ENCODE results near the gene FLT1. TPM values are rescaled to one million over a fixed set of nuclear protein-coding genes. Genes with fewer than 3 reads are reported as not detected.

The FLT1 gene
- total RNA-seq, 1 experiment from 2014 or later = not detected

GRCh38 chr13:28434926-28435325, 60.0 kb downstream of the FLT1 start:
- Mint-ChIP-seq H3K4me3 (ENCODE audit: low read depth, unreplicated experiment) (no peak overlapping the region), H3K4me1 (ENCODE audit: low read depth, unreplicated experiment) (no peaks in the 10 kb centered on the region), H3K36me3 (ENCODE audit: insufficient read depth, unreplicated experiment) (no peaks in the 10 kb centered on the region), H3K27me3 (ENCODE audit: unreplicated experiment) (peaks cover 60% of the 10 kb centered on the region), H3K27ac (ENCODE audit: unreplicated experiment) (no peak overlapping the region), H3K9me3 (ENCODE audit: low read depth, unreplicated experiment) (no peaks in the 10 kb centered on the region)
- no TSS peak for BruUV-seq (replicated peaks)
- TF ChIP-seq, protein P1, sequence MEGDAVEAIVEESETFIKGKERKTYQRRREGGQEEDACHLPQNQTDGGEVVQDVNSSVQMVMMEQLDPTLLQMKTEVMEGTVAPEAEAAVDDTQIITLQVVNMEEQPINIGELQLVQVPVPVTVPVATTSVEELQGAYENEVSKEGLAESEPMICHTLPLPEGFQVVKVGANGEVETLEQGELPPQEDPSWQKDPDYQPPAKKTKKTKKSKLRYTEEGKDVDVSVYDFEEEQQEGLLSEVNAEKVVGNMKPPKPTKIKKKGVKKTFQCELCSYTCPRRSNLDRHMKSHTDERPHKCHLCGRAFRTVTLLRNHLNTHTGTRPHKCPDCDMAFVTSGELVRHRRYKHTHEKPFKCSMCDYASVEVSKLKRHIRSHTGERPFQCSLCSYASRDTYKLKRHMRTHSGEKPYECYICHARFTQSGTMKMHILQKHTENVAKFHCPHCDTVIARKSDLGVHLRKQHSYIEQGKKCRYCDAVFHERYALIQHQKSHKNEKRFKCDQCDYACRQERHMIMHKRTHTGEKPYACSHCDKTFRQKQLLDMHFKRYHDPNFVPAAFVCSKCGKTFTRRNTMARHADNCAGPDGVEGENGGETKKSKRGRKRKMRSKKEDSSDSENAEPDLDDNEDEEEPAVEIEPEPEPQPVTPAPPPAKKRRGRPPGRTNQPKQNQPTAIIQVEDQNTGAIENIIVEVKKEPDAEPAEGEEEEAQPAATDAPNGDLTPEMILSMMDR (IDR thresholded peaks at IDR 0.05; ENCODE audit: unreplicated experiment) = no peak
- no peak for DNase-seq
- intact Hi-C loops (cut with micrococcal nuclease; ENCODE audit: unreplicated experiment) = no loop called here
- CTCF ChIA-PET = no interaction called here

GRCh38 chr13:28432816-28433560, 61.9 kb downstream of the FLT1 start:
- Mint-ChIP-seq H3K27ac (ENCODE audit: unreplicated experiment) (no peak overlapping the region), H3K4me3 (ENCODE audit: low read depth, unreplicated experiment) (no peak overlapping the region), H3K36me3 (ENCODE audit: insufficient read depth, unreplicated experiment) (no peaks in the 10 kb centered on the region), H3K27me3 (ENCODE audit: unreplicated experiment) (peaks cover 41% of the 10 kb centered on the region), H3K9me3 (ENCODE audit: low read depth, unreplicated experiment) (no peaks in the 10 kb centered on the region), H3K4me1 (ENCODE audit: low read depth, unreplicated experiment) (no peaks in the 10 kb centered on the region)
- intact Hi-C loops (cut with micrococcal nuclease; ENCODE audit: unreplicated experiment) = no loop called here
- no TSS peak for BruUV-seq (replicated peaks)
- TF ChIP-seq, protein P1 (IDR thresholded peaks at IDR 0.05; ENCODE audit: unreplicated experiment) = no peak
- DNase-seq = no peak
- CTCF ChIA-PET = no interaction called here

- Mint-ChIP-seq H3K4me1 (ENCODE audit: low read depth, unreplicated experiment) (no peaks in the 10 kb centered on the region), H3K27me3 (ENCODE audit: unreplicated experiment) (peaks cover 28% of the 10 kb centered on the region), H3K4me3 (ENCODE audit: low read depth, unreplicated experiment) (no peak overlapping the region), H3K27ac (ENCODE audit: unreplicated experiment) (no peak overlapping the region), H3K36me3 (ENCODE audit: insufficient read depth, unreplicated experiment) (no peaks in the 10 kb centered on the region), H3K9me3 (ENCODE audit: low read depth, unreplicated experiment) (no peaks in the 10 kb centered on the region)
- intact Hi-C loops (cut with micrococcal nuclease; ENCODE audit: unreplicated experiment) = no loop called here
- CTCF ChIA-PET = no interaction called here
- BruUV-seq (replicated peaks) = no TSS peak
- DNase-seq = no peak
- TF ChIP-seq, protein P1 (IDR thresholded peaks at IDR 0.05; ENCODE audit: unreplicated experiment) = no peak
These were observed 65.1 kb downstream of the FLT1 start for GRCh38 chr13:28429685-28430290.

- H3K4me1 Mint-ChIP-seq (ENCODE audit: low read depth, unreplicated experiment) = no peaks in the 10 kb centered on the region
- H3K27ac Mint-ChIP-seq (ENCODE audit: unreplicated experiment) = no peak overlapping the region
- H3K4me3 Mint-ChIP-seq (ENCODE audit: low read depth, unreplicated experiment) = no peak overlapping the region
- TF ChIP-seq, protein P1 (IDR thresholded peaks at IDR 0.05; ENCODE audit: unreplicated experiment) = no peak
- H3K27me3 Mint-ChIP-seq (ENCODE audit: unreplicated experiment) = peaks cover 28% of the 10 kb centered on the region
- intact Hi-C loops (cut with micrococcal nuclease; ENCODE audit: unreplicated experiment) = no loop called here
- no peak for DNase-seq
- H3K9me3 Mint-ChIP-seq (ENCODE audit: low read depth, unreplicated experiment) = no peaks in the 10 kb centered on the region
- no peaks in the 10 kb centered on the region for H3K36me3 Mint-ChIP-seq (ENCODE audit: insufficient read depth, unreplicated experiment)
- no TSS peak for BruUV-seq (replicated peaks)
- CTCF ChIA-PET = no interaction called here
These were observed 65.8 kb downstream of the FLT1 start for GRCh38 chr13:28429096-28429495.

Data from Calu3 (cell line).